Measurements from ENCODE around the gene PNPLA6. TPM values are rescaled to one million over a fixed set of nuclear protein-coding genes. Genes with fewer than 3 reads are reported as not detected.

The PNPLA6 gene
- total and polyA plus RNA-seq, 10 of the 15 experiments (the other 5 are each of a cell fraction or from before 2014, with no cell fraction given) = 0.95 to 105 (median 40.0) TPM

DNA sequence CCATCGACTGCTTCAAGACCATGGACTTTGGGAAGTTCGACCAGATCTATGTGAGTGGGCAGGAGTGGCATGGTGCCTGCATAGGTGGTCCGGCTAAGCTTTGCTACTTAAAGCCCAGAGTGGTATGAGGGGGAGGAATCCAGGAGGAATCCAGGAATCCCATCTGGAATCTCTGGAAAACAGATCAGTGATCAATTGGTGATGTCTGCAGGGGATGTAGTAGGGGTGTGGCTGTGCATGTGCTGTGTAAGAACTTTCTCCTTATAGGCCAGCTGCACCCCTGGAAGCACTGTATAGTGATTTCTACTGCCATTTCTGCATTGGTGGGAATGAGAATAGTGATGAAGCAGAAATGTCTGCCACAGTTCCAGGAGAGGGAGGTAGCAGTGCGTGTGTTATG lies 23.6 kb downstream of the PNPLA6 start:
- FAIRE-seq (no peak), ATAC-seq (no peak), DNase-seq (ENCODE audit: low read depth, low spot score) (no peak)
- ChIA-PET CTCF (interaction anchor here (1.1 to 1.5 kb wide), 2 partner anchors 10 to 246 kb away, joined by 3 to 7 read pairs; no protein-coding TSS in a partner anchor), RAD21 (ENCODE audit: unreplicated experiment) (no interaction called here), POLR2A (interaction anchor here (0.6 kb wide), 1 partner anchor 458 kb away, joined by 3 read pairs; no protein-coding TSS in a partner anchor), SMC1A (ENCODE audit: uncharacterized antibody, unreplicated experiment) (no interaction called here)
- no peak for TF ChIP-seq NR2C1 (IDR thresholded peaks at IDR 0.05)
- Histone ChIP-seq H3K4me1 (ENCODE audit: control insufficient read depth, insufficient read depth, low read length) (no peaks in the 10 kb centered on the region), H3K4me2 (ENCODE audit: control insufficient read depth, insufficient read depth) (no peak overlapping the region), H3K27me3 (replicated peaks in 1 of 2; ENCODE audit: control insufficient read depth in 2 of 2, insufficient read depth in 2 of 2, low read length in 1 of 2) (no peaks in the 10 kb centered on the region), H4K20me1 (ENCODE audit: control insufficient read depth, insufficient read depth) (no peaks in the 10 kb centered on the region), H3K9ac (ENCODE audit: control insufficient read depth, insufficient read depth, low read length) (no peak overlapping the region), H3K36me3 (ENCODE audit: control insufficient read depth in 2 of 2, insufficient read depth in 2 of 2, low read length in 1 of 2) (peaks cover 7 to 11% of the 10 kb centered on the region in 2 experiments; a peak in 3 of 4 replicates), H3K79me2 (ENCODE audit: control insufficient read depth, insufficient read depth, low read length) (no peaks in the 10 kb centered on the region), H3K27ac (ENCODE audit: control insufficient read depth, insufficient read depth) (no peak overlapping the region), H3K9me3 (replicated peaks; ENCODE audit: control insufficient read depth, insufficient read depth, low read length) (no peaks in the 10 kb centered on the region; the same call in 2 of the 3 replicates), H3K4me3 (no peak overlapping the region), H2AFZ (ENCODE audit: control insufficient read depth, low read depth, low read length) (no peak overlapping the region)
- no TSS peak for BruUV-seq (replicated peaks)
- intact Hi-C loops (cut with micrococcal nuclease; ENCODE audit: unreplicated experiment) = no loop called here
- in situ Hi-C loops (cut with MboI) = no loop called here
- WGBS (ENCODE audit: insufficient coverage, insufficient replicate concordance, low lambda C conversion rate, missing lambda C conversion rate) = 85% methylated on average over 4 of the region's 4 CpGs

DNA sequence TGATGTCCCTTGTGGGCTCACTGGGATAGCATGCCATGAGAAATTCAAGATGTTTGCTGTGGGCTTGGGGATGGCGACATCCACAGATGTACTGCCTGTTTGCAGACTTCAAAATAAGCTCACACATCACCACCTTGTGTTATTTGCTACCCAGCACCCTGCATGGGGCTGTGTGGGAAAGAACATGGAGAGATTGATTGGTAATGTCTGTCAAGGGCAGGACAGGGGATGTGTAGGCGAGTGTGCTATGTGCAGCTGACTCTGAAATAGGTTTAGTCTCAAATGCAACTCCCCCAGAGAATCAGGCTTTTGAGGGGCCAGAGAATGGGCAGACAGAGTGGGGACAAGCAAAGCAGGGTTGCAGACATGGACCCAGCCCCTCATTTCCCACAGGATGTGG lies 24.7 kb downstream of the PNPLA6 start:
- BruUV-seq (replicated peaks) = no TSS peak
- POLR2A ChIA-PET = no interaction called here
- 40% methylated on average over 2 of the region's 2 CpGs for WGBS (ENCODE audit: insufficient coverage, insufficient replicate concordance, low lambda C conversion rate, missing lambda C conversion rate)
- peaks cover 7 to 9% of the 10 kb centered on the region in 2 experiments; a peak in 3 of 4 replicates for H3K36me3 ChIP-seq (ENCODE audit: control insufficient read depth in 2 of 2, insufficient read depth in 2 of 2, low read length in 1 of 2)
- no peaks in the 10 kb centered on the region for H3K79me2 ChIP-seq (ENCODE audit: control insufficient read depth, insufficient read depth, low read length)
- FAIRE-seq = no peak
- H3K4me3 ChIP-seq = no peak overlapping the region
- CTCF ChIA-PET = no interaction called here
- TF ChIP-seq TAF1 (IDR thresholded peaks at IDR 0.05; ENCODE audit: borderline replicate concordance, low read depth, low read length) = no peak
- no peak for TF ChIP-seq SMC3 (IDR thresholded peaks at IDR 0.05; ENCODE audit: borderline replicate concordance, low read length)
- peak; percentile 24; the same call in 1 of the 2 replicates for TF ChIP-seq POLR2A (IDR thresholded peaks at IDR 0.05; ENCODE audit: low read depth, low read length)
- SMC1A ChIA-PET (ENCODE audit: uncharacterized antibody, unreplicated experiment) = no interaction called here
- H3K9me3 ChIP-seq (replicated peaks; ENCODE audit: control insufficient read depth, insufficient read depth, low read length) = no peaks in the 10 kb centered on the region; the same call in 2 of the 3 replicates
- intact Hi-C loops (cut with micrococcal nuclease; ENCODE audit: unreplicated experiment) (no loop called here), in situ Hi-C loops (cut with MboI) (no loop called here)
- H3K9ac ChIP-seq (ENCODE audit: control insufficient read depth, insufficient read depth, low read length) = no peak overlapping the region
- H4K20me1 ChIP-seq (ENCODE audit: control insufficient read depth, insufficient read depth) = no peaks in the 10 kb centered on the region
- no peak overlapping the region for H2AFZ ChIP-seq (ENCODE audit: control insufficient read depth, low read depth, low read length)
- RAD21 ChIA-PET (ENCODE audit: unreplicated experiment) = no interaction called here
- no peak for DNase-seq (ENCODE audit: low read depth, low spot score)
- H3K4me2 ChIP-seq (ENCODE audit: control insufficient read depth, insufficient read depth) = no peak overlapping the region
- ATAC-seq = no peak
- H3K27me3 ChIP-seq (replicated peaks in 1 of 2; ENCODE audit: control insufficient read depth in 2 of 2, insufficient read depth in 2 of 2, low read length in 1 of 2) = no peaks in the 10 kb centered on the region
- H3K4me1 ChIP-seq (ENCODE audit: control insufficient read depth, insufficient read depth, low read length) = no peaks in the 10 kb centered on the region
- no peak overlapping the region for H3K27ac ChIP-seq (ENCODE audit: control insufficient read depth, insufficient read depth)

All from GM12878 (cell line).